Measurements from ENCODE around the gene C17orf107. TPM values are rescaled to one million over a fixed set of nuclear protein-coding genes. Genes with fewer than 3 reads are reported as not detected.

C17orf107 gene
- total and polyA plus RNA-seq, 9 donors: 1.1 to 11.8 (median 7.4) TPM

DNA sequence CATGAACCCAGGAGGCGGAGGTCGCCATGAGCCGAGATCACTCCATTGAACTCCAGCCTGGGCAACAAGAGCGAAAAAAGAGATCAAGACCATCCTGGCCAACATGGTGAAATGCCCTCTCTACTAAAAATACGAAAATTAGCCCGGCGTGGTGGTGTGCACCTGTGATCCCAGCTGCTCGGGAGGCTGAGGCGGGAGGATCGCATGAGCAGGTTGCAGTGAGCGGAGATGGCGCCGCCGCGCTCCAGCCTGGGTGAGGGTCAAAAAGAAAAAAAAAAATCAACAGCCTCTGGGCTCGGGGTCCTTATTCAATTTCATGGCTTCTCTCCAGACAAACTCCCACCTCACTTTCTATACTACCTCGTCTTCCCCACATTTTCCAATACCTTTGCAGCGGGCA lies 29.5 kb downstream of the C17orf107 start:
- H3K4me1 ChIP-seq (ENCODE audit: insufficient read depth): no peaks in the 10 kb centered on the region
- TF ChIP-seq, protein P1, sequence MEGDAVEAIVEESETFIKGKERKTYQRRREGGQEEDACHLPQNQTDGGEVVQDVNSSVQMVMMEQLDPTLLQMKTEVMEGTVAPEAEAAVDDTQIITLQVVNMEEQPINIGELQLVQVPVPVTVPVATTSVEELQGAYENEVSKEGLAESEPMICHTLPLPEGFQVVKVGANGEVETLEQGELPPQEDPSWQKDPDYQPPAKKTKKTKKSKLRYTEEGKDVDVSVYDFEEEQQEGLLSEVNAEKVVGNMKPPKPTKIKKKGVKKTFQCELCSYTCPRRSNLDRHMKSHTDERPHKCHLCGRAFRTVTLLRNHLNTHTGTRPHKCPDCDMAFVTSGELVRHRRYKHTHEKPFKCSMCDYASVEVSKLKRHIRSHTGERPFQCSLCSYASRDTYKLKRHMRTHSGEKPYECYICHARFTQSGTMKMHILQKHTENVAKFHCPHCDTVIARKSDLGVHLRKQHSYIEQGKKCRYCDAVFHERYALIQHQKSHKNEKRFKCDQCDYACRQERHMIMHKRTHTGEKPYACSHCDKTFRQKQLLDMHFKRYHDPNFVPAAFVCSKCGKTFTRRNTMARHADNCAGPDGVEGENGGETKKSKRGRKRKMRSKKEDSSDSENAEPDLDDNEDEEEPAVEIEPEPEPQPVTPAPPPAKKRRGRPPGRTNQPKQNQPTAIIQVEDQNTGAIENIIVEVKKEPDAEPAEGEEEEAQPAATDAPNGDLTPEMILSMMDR (IDR thresholded peaks at IDR 0.05): no peak
- TF ChIP-seq EP300 (IDR thresholded peaks at IDR 0.05) (no peak), POLR2A (IDR thresholded peaks at IDR 0.05) (no peak)
- H3K27me3 ChIP-seq: no peaks in the 10 kb centered on the region
- intact Hi-C loops (cut with DNase I): no loop called here
- no peaks in the 10 kb centered on the region for H3K9me3 ChIP-seq
- WGBS, 3 donors: 94 to 96% (median 95%) methylated on average over 18 of the region's 18 CpGs
- no peak overlapping the region for H3K4me3 ChIP-seq
- H3K36me3 ChIP-seq: no peaks in the 10 kb centered on the region
- H3K27ac ChIP-seq: no peak overlapping the region
- DNase-seq: no peak

DNA sequence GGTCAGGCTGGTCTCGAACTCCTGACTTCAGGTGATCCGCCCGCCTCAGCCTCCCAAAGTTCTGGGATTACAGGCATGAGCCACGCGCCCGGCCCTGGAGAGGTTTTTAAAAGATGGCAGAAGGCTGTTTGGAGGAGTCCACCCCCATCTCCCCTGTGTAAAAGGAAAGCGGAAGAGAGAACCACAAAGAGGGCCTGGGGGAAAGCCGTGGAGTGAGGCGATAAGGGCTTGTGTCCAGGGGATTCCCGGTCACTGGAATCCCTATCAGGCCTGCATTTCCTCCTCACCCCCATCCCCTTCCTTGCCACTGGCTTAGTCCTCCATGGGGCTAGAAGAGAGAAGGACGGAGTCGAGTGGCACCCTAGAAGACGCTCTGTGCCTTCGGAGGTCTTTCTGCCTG lies 32.6 kb downstream of the C17orf107 start, which contains the start of gene GP1BA:
Gene GP1BA, plus strand, starts transcription at position 315 of the 400 bp plus-strand sequence. CDS start 328 bp downstream, outside the sequence.
- Histone ChIP-seq H3K4me1 (ENCODE audit: insufficient read depth) (peaks cover 1% of the 10 kb centered on the region), H3K27me3 (no peaks in the 10 kb centered on the region), H3K9me3 (no peaks in the 10 kb centered on the region), H3K4me3 (no peak within 1 kb of the TSS), H3K36me3 (no peaks in the 10 kb centered on the region), H3K27ac (no peak within 1 kb of the TSS)
- 78 to 84% (median 78%) methylated on average over 14 of the region's 14 CpGs for WGBS, 3 donors
- intact Hi-C loops (cut with DNase I): no loop called here
- no peak for TF ChIP-seq EP300 (IDR thresholded peaks at IDR 0.05)
- no peak for TF ChIP-seq POLR2A (IDR thresholded peaks at IDR 0.05)
- TF ChIP-seq, protein P1 (IDR thresholded peaks at IDR 0.05): no peak
- DNase-seq: no peak

DNA sequence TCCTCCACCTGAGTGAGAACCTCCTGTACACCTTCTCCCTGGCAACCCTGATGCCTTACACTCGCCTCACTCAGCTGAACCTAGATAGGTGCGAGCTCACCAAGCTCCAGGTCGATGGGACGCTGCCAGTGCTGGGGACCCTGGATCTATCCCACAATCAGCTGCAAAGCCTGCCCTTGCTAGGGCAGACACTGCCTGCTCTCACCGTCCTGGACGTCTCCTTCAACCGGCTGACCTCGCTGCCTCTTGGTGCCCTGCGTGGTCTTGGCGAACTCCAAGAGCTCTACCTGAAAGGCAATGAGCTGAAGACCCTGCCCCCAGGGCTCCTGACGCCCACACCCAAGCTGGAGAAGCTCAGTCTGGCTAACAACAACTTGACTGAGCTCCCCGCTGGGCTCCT lies 33.4 kb downstream of the C17orf107 start:
- peaks cover 1% of the 10 kb centered on the region for H3K4me1 ChIP-seq (ENCODE audit: insufficient read depth)
- no peak overlapping the region for H3K4me3 ChIP-seq
- DNase-seq: no peak
- H3K27me3 ChIP-seq: no peaks in the 10 kb centered on the region
- H3K36me3 ChIP-seq: no peaks in the 10 kb centered on the region
- TF ChIP-seq EP300 (IDR thresholded peaks at IDR 0.05) (no peak), POLR2A (IDR thresholded peaks at IDR 0.05) (no peak)
- TF ChIP-seq, protein P1 (IDR thresholded peaks at IDR 0.05): no peak
- no peak overlapping the region for H3K27ac ChIP-seq
- intact Hi-C loops (cut with DNase I): no loop called here
- 86 to 94% (median 91%) methylated on average over 12 of the region's 12 CpGs for WGBS, 3 donors
- H3K9me3 ChIP-seq: no peaks in the 10 kb centered on the region

DNA sequence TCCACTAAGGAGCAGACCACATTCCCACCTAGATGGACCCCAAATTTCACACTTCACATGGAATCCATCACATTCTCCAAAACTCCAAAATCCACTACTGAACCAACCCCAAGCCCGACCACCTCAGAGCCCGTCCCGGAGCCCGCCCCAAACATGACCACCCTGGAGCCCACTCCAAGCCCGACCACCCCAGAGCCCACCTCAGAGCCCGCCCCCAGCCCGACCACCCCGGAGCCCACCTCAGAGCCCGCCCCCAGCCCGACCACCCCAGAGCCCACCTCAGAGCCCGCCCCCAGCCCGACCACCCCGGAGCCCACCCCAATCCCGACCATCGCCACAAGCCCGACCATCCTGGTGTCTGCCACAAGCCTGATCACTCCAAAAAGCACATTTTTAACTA lies 34.3 kb downstream of the C17orf107 start:
- Histone ChIP-seq H3K27me3 (no peaks in the 10 kb centered on the region), H3K4me1 (ENCODE audit: insufficient read depth) (peaks cover 4% of the 10 kb centered on the region), H3K4me3 (no peak overlapping the region), H3K27ac (no peak overlapping the region), H3K9me3 (no peaks in the 10 kb centered on the region), H3K36me3 (no peaks in the 10 kb centered on the region)
- intact Hi-C loops (cut with DNase I): no loop called here
- TF ChIP-seq, protein P1 (IDR thresholded peaks at IDR 0.05): no peak
- TF ChIP-seq EP300 (IDR thresholded peaks at IDR 0.05) (no peak), POLR2A (IDR thresholded peaks at IDR 0.05) (no peak)
- no peak for DNase-seq
- 67 to 85% (median 78%) methylated on average over 16 of the region's 16 CpGs for whole genome bisulfite sequencing, 3 donors
